Suprapubic skin (tissue), 4 donors: ENCODE measurements around the gene SEPTIN5. TPM values are rescaled to one million over a fixed set of nuclear protein-coding genes. Genes with fewer than 3 reads are reported as not detected.

Source experiments
- DNase-seq, 2 donors: peaks; one replicate each; pipeline ENCODE4 v3.0.0-alpha.2; 2019; ENCODE audit warnings: low spot score in 2 of 2
- H3K27ac ChIP-seq: fragments of 200-600 bp; sonication (generic); one replicate; pipeline ENCODE4 v1.5.1; 2019
- H3K27me3 ChIP-seq: fragments of 200-600 bp; sonication (generic); one replicate; pipeline ENCODE4 v1.5.1; 2019
- H3K36me3 ChIP-seq: fragments of 200-600 bp; sonication (generic); one replicate; pipeline ENCODE4 v1.5.1; 2019
- H3K4me1 ChIP-seq: fragments of 200-600 bp; sonication (generic); one replicate; pipeline ENCODE4 v1.5.1; 2019
- H3K4me3 ChIP-seq: fragments of 200-600 bp; sonication (generic); one replicate; pipeline ENCODE4 v1.5.1; 2019; ENCODE audit warnings: mild to moderate bottlenecking
- H3K9me3 ChIP-seq: fragments of 200-600 bp; sonication (generic); one replicate; pipeline ENCODE4 v1.5.1; 2019
- CTCF ChIP-seq, 2 donors: fragments of 200-600 bp in 1 of 2; fragments of 450-650 bp in 1 of 2; sonication (generic) in 1 of 2; IDR thresholded peaks; one replicate each; pipeline ENCODE4 v1.5.1; 2016 to 2019; ENCODE audit warnings: antibody characterized with exemption in 2 of 2, mild to moderate bottlenecking in 1 of 2, moderate library complexity in 1 of 2
- EP300 ChIP-seq: sonication (generic); formaldehyde crosslinking; IDR thresholded peaks from one replicate; pipeline ENCODE4 v1.6.1; 2017; ENCODE audit warnings: antibody characterized with exemption
- POLR2A ChIP-seq, 2 donors: fragments of 450-650 bp; IDR thresholded peaks; one replicate each; pipeline ENCODE4 v1.6.1; 2017; ENCODE audit warnings: antibody characterized with exemption in 2 of 2, mild to moderate bottlenecking in 2 of 2, moderate library complexity in 2 of 2
- POLR2AphosphoS5 ChIP-seq, 3 donors: sonication (generic); formaldehyde crosslinking; IDR thresholded peaks; one replicate each; pipeline ENCODE4 v1.6.1; 2017; ENCODE audit warnings: antibody characterized with exemption in 3 of 3
- WGBS: methylation state at CpG from one replicate; pipeline ENCODE4 v1.1.5; 2018; 5-methylcytosine and 5-hydroxymethylcytosine counted together
- total RNA-seq, 4 donors: library from RNA; depleted of rRNA; stranded (reverse); fragments of >200 nt; gene quantifications; one replicate each; pipeline ENCODE4 v1.1.0, GENCODE V29; 2016

The SEPTIN5 gene
- total RNA-seq, 4 donors from 2014 or later = 89.0 to 147 (median 129) TPM

GRCh38 chr22:19706661-19707151 is 7.6 kb upstream of the SEPTIN5 start:
- WGBS = 87% methylated on average over 7 of the region's 7 CpGs
- Histone ChIP-seq H3K36me3 (no peaks in the 10 kb centered on the region), H3K27me3 (no peaks in the 10 kb centered on the region), H3K4me1 (peaks cover 21% of the 10 kb centered on the region), H3K9me3 (no peaks in the 10 kb centered on the region), H3K4me3 (no peak overlapping the region), H3K27ac (no peak overlapping the region)
- DNase-seq = peak; percentile 15 to 76
- TF ChIP-seq CTCF (IDR thresholded peaks at IDR 0.05) (no peak), POLR2AphosphoS5 (IDR thresholded peaks at IDR 0.05) (no peak), EP300 (no peak), POLR2A (IDR thresholded peaks at IDR 0.05) (no peak)

DNA sequence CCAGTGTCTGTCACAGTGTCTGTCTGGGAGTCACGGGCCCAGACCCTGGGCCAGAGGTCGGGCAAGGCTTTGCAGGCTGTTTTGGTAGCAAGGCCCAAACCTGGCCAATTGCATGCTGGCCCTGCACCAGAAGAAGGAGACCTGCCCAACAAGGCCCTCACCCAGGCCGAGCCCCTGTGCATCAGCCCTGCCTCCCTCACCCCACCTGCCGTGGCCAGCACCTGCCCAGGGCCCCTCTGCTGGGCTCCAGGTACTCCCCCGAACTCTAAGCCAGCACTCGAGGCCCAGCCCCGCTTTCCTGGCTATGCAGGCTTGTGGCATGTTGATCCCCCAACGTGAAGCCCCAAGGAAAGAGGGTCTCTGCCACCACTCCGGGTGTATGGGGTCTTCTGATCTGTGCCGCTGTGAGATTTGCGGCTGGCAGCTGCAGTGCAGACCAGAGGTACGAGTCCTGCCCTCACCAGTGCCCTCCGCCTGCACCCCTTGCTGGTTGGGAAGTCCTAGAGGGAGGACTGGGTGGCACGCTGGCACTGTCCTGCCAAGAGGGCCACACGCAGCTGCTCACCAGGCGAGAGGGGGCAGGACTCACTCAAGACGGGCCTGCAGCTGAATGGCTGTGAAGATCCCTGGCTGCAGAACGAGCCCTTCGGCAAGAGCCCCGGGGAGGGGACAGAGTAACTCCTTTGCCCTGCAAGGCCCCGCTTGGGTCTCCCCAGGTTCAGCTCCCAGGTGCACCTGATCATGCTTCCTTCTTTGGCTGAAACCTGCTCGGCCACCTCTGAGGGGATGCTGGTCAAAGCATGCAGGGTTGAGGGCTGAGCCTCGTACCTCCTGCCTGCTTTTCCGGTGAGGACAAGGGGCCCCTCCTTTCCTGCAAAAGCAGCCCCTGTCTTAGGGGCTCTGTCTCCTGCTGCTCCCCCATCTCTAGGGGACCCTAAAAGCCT is 6.7 kb upstream of the SEPTIN5 start:
- H3K27me3 ChIP-seq = no peaks in the 10 kb centered on the region
- TF ChIP-seq POLR2AphosphoS5 (IDR thresholded peaks at IDR 0.05) = no peak
- TF ChIP-seq EP300 = no peak
- TF ChIP-seq CTCF (IDR thresholded peaks at IDR 0.05) = no peak
- no peak for TF ChIP-seq POLR2A (IDR thresholded peaks at IDR 0.05)
- H3K9me3 ChIP-seq = no peaks in the 10 kb centered on the region
- 89% methylated on average over 8 of the region's 24 CpGs for WGBS
- no peak overlapping the region for H3K4me3 ChIP-seq
- no peaks in the 10 kb centered on the region for H3K36me3 ChIP-seq
- H3K4me1 ChIP-seq = peaks cover 21% of the 10 kb centered on the region
- peak; percentile 62 to 66 for DNase-seq
- no peak overlapping the region for H3K27ac ChIP-seq

- Histone ChIP-seq H3K27me3 (no peaks in the 10 kb centered on the region), H3K27ac (peak overlapping the region; percentile 45)
- peak; percentile 52 to 78 for DNase-seq
These were observed 5.8 kb upstream of the SEPTIN5 start for GRCh38 chr22:19708321-19709011.

DNA sequence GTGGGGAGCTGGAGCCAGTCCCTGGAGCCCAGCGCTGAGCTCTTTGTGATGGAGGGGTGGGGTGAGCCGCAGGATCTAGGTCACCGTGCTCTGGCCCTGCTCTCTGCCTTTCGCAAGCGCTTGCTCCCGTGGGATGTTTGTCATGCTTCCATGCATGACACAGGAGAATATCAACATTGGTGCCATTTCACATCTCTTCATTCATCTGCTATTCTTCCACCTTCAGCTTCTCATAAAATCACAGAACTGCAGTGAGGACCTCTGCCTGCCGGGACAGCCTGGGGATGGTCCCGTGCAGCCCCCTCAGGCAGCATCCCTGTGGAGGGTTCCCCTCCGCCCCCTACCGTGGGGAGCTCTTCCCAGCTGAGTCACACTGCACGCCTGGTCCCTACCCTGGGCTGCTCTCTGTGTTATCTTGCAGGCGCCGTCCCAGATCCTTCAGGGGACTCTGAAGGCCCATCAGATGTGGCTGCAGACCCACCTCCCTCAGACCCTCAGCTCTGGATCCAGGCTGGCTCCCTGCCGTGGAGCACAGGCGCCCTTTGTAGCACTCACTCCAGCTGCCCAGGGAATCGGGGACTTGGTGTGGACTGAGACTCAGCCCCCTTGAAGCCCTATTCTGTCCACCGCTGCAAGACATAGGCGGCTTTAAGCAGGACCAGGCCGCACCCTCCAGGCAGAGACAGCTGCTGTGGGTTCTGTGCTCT is 5.1 kb upstream of the SEPTIN5 start:
- no peaks in the 10 kb centered on the region for H3K9me3 ChIP-seq
- peaks cover 27% of the 10 kb centered on the region for H3K4me1 ChIP-seq
- peak in 1 of 2 donors; percentile 75 for DNase-seq
- TF ChIP-seq POLR2AphosphoS5 (IDR thresholded peaks at IDR 0.05) (peak in 1 of 3 donors; percentile 63), POLR2A (IDR thresholded peaks at IDR 0.05) (no peak)
- H3K4me3 ChIP-seq = no peak overlapping the region
- 61% methylated on average over 12 of the region's 19 CpGs for WGBS
- H3K36me3 ChIP-seq = no peaks in the 10 kb centered on the region
- peak overlapping the region; percentile 60 for H3K27ac ChIP-seq
- no peaks in the 10 kb centered on the region for H3K27me3 ChIP-seq

More at GRCh38 chr22:19708321-19709011, 5.8 kb upstream of the SEPTIN5 start:
- Histone ChIP-seq H3K9me3 (no peaks in the 10 kb centered on the region), H3K4me3 (no peak overlapping the region), H3K4me1 (peaks cover 21% of the 10 kb centered on the region), H3K36me3 (no peaks in the 10 kb centered on the region)
- 73% methylated on average over 6 of the region's 20 CpGs for WGBS
- no peak for TF ChIP-seq POLR2A (IDR thresholded peaks at IDR 0.05)
- no peak for TF ChIP-seq EP300
- no peak for TF ChIP-seq POLR2AphosphoS5 (IDR thresholded peaks at IDR 0.05)
- no peak for TF ChIP-seq CTCF (IDR thresholded peaks at IDR 0.05)

DNA sequence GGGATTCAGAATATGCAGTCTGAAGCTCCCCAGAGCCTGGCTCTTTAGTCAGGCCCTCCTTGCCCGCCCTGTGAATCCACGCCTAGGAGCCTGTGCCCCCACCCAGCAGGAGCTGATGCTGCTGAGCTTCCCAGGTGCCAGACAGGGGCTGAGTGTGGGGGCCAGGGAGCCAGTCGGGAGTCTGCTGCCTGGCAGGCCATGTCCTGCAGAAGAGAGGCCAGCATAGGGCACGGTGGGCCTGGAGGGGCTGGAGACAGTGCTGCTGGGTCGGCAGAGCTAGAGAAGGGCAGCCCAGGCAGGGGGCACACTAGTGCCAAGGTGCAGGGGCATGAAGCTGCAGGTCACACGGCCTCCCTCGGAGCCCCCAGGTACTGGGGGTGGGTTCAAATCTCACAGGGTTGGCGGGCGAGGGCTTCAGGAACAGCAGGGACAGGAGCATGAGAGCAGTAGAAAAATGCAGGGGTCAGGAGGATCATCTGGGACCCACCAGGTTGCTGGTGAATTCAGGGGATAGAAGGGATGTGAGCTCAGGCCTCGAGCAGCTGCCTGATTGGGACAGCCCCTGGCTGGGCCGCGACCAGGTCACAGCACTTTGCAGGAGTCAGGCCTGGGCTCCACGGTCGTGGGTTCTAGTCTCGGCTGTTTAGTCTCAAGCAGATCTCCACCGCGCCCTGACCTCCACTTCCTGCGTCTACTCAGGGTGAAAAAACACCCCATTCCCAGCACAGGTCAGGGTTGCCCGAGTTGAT is 4.1 kb upstream of the SEPTIN5 start:
- Histone ChIP-seq H3K4me3 (no peak overlapping the region), H3K9me3 (no peaks in the 10 kb centered on the region), H3K4me1 (peaks cover 34% of the 10 kb centered on the region), H3K27ac (peak overlapping the region; percentile 60), H3K36me3 (no peaks in the 10 kb centered on the region), H3K27me3 (peaks cover 7% of the 10 kb centered on the region)
- TF ChIP-seq POLR2A (IDR thresholded peaks at IDR 0.05) (no peak), CTCF (IDR thresholded peaks at IDR 0.05) (no peak), EP300 (no peak), POLR2AphosphoS5 (IDR thresholded peaks at IDR 0.05) (no peak)
- DNase-seq = peak in 1 of 2 donors; percentile 53
- 84% methylated on average over 8 of the region's 19 CpGs for WGBS
